Measurements from ENCODE around the gene OR8A1. TPM values are rescaled to one million over a fixed set of nuclear protein-coding genes. Genes with fewer than 3 reads are reported as not detected.

Gene OR8A1
- total RNA-seq, 1 experiment from 2014 or later, result not detected

DNA sequence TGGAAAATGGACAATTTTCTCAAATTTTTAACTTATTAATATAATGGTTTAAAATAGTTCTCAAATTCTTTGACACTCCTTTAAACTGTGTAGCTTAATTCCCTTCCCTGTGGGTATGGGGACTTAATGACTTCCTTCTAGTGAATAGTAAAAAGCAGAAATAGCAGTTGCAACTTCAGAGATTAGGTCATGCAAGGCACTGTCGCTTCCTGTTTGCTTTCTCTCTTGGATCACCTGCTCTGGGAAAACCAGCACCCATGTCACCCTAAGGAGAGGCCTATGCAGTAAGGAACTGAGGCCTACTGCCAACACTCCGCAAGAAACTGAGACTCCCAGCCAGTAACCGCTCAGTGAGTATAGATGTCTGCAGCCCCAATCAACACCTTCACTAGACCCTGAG, 35.9 kb downstream of the OR8A1 start:
- Histone ChIP-seq H3K9me2 (ENCODE audit: insufficient read depth) (no peaks in the 10 kb centered on the region), H3K79me2 (ENCODE audit: low read depth) (no peaks in the 10 kb centered on the region), H3K4me2 (no peak overlapping the region), H3K36me3 (ENCODE audit: low read depth) (no peaks in the 10 kb centered on the region), H3F3A (ENCODE audit: insufficient read depth, low read depth) (no peaks in the 10 kb centered on the region), H3K9me3 (ENCODE audit: insufficient read depth, low read depth) (no peaks in the 10 kb centered on the region), H3K27me3 (ENCODE audit: insufficient read depth, low read depth) (no peaks in the 10 kb centered on the region), H3K27ac (no peak overlapping the region), H4K20me1 (ENCODE audit: insufficient read depth) (no peaks in the 10 kb centered on the region), H3K4me3 (no peak overlapping the region), H3K4me1 (replicated peaks; ENCODE audit: insufficient read depth) (no peaks in the 10 kb centered on the region), H2AFZ (no peak overlapping the region)
- ChIA-PET POLR2A (ENCODE audit: unreplicated experiment) (no interaction called here), CTCF (no interaction called here)
- DNase-seq, result no peak
- TF ChIP-seq CTCF (conservative IDR thresholded peaks at IDR 0.05), result no peak
- no peak for TF ChIP-seq EZH2 (IDR thresholded peaks at IDR 0.05; ENCODE audit: low read depth)
- no TSS peak for BruUV-seq (replicated peaks)
- intact Hi-C loops (cut with micrococcal nuclease; ENCODE audit: unreplicated experiment), result no loop called here

- Histone ChIP-seq H3K4me3 (no peak overlapping the region), H4K20me1 (ENCODE audit: insufficient read depth) (no peaks in the 10 kb centered on the region), H3K27ac (no peak overlapping the region), H2AFZ (no peak overlapping the region), H3K9me2 (ENCODE audit: insufficient read depth) (no peaks in the 10 kb centered on the region), H3K9me3 (ENCODE audit: insufficient read depth, low read depth) (no peaks in the 10 kb centered on the region), H3K36me3 (ENCODE audit: low read depth) (no peaks in the 10 kb centered on the region), H3K4me1 (replicated peaks; ENCODE audit: insufficient read depth) (no peaks in the 10 kb centered on the region), H3K79me2 (ENCODE audit: low read depth) (no peaks in the 10 kb centered on the region), H3F3A (ENCODE audit: insufficient read depth, low read depth) (no peaks in the 10 kb centered on the region), H3K27me3 (ENCODE audit: insufficient read depth, low read depth) (peaks cover 5% of the 10 kb centered on the region; the same call in 1 of the 2 replicates), H3K4me2 (no peak overlapping the region)
- POLR2A ChIA-PET (ENCODE audit: unreplicated experiment), result interaction anchor here (0.6 kb wide), 2 partner anchors 15 to 196 kb away, joined by 4 to 16 read pairs; no protein-coding TSS in a partner anchor
- no peak for DNase-seq
- CTCF ChIA-PET, result interaction anchor here (0.6 kb wide), 1 partner anchor 14 kb away, joined by 6 read pairs; the partner anchor contains the start of gene TBRG1
- no TSS peak for BruUV-seq (replicated peaks)
- TF ChIP-seq CTCF (conservative IDR thresholded peaks at IDR 0.05) (no peak), EZH2 (IDR thresholded peaks at IDR 0.05; ENCODE audit: low read depth) (no peak)
- intact Hi-C loops (cut with micrococcal nuclease; ENCODE audit: unreplicated experiment), result no loop called here
These were observed 38.4 kb downstream of the OR8A1 start for GRCh38 chr11:124608147-124608546.

DNA sequence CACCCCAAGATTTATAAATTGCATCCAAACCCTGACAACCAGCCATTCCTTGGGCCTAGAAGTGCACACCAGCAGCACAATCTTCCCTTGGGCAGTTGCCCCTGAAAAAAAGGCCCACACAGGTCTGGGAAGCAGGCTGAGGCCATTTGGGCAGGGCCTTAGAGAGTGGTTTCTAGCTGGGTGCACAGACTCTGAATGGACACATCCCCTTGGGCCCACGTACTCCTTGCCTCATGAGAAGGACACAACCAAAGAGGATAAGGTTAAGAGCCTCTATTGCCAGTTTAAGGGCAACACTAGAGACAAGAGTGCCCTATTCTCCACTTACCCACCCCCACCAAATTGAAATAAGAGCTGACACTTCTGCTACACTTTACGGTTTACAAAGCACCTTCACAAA, 40.5 kb downstream of the OR8A1 start:
- H3K79me2 ChIP-seq (ENCODE audit: low read depth), result no peaks in the 10 kb centered on the region

More for the DNA sequence above, 40.5 kb downstream of the OR8A1 start:
- H3K9me3 ChIP-seq (ENCODE audit: insufficient read depth, low read depth), result no peaks in the 10 kb centered on the region
- H3K4me3 ChIP-seq, result no peak overlapping the region
- no TSS peak for BruUV-seq (replicated peaks)
- no peaks in the 10 kb centered on the region for H3K9me2 ChIP-seq (ENCODE audit: insufficient read depth)
- no peak overlapping the region for H3K27ac ChIP-seq
- TF ChIP-seq CTCF (conservative IDR thresholded peaks at IDR 0.05), result no peak
- no peak for TF ChIP-seq EZH2 (IDR thresholded peaks at IDR 0.05; ENCODE audit: low read depth)
- H3K27me3 ChIP-seq (ENCODE audit: insufficient read depth, low read depth), result peaks cover 22% of the 10 kb centered on the region; the same call in 1 of the 2 replicates
- CTCF ChIA-PET, result no interaction called here
- H4K20me1 ChIP-seq (ENCODE audit: insufficient read depth), result no peaks in the 10 kb centered on the region
- H3K4me2 ChIP-seq, result no peak overlapping the region
- intact Hi-C loops (cut with micrococcal nuclease; ENCODE audit: unreplicated experiment), result no loop called here
- H3K36me3 ChIP-seq (ENCODE audit: low read depth), result no peaks in the 10 kb centered on the region
- no peaks in the 10 kb centered on the region for H3F3A ChIP-seq (ENCODE audit: insufficient read depth, low read depth)
- H3K4me1 ChIP-seq (replicated peaks; ENCODE audit: insufficient read depth), result no peaks in the 10 kb centered on the region
- no peak for DNase-seq
- H2AFZ ChIP-seq, result no peak overlapping the region
- POLR2A ChIA-PET (ENCODE audit: unreplicated experiment), result no interaction called here

All from PC-9 (cell line).